DOHH2 (cell line): Measurements from ENCODE around the gene PTPRN2.

ENCODE experiments used
- EZH2phosphoT487 ChIP-seq: fragments of 200-600 bp; sonication (generic); IDR thresholded peaks from 2 replicates; pipeline ENCODE4 v1.6.1; 2017; ENCODE audit warnings: borderline replicate concordance, mild to moderate bottlenecking, antibody characterized with exemption, low read length, moderate library complexity, mixed read lengths
- TF ChIP-seq, protein P1 (sequence below): fragments of 200-600 bp; sonication (generic); IDR thresholded peaks from one replicate; pipeline ENCODE4 v1.5.1; 2014; ENCODE audit warnings: antibody characterized with exemption, mild to moderate bottlenecking, low read depth, low read length; ENCODE audit not compliant: poor library complexity, severe bottlenecking

- TF ChIP-seq, protein P1, sequence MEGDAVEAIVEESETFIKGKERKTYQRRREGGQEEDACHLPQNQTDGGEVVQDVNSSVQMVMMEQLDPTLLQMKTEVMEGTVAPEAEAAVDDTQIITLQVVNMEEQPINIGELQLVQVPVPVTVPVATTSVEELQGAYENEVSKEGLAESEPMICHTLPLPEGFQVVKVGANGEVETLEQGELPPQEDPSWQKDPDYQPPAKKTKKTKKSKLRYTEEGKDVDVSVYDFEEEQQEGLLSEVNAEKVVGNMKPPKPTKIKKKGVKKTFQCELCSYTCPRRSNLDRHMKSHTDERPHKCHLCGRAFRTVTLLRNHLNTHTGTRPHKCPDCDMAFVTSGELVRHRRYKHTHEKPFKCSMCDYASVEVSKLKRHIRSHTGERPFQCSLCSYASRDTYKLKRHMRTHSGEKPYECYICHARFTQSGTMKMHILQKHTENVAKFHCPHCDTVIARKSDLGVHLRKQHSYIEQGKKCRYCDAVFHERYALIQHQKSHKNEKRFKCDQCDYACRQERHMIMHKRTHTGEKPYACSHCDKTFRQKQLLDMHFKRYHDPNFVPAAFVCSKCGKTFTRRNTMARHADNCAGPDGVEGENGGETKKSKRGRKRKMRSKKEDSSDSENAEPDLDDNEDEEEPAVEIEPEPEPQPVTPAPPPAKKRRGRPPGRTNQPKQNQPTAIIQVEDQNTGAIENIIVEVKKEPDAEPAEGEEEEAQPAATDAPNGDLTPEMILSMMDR = no peak
- no peak for TF ChIP-seq EZH2phosphoT487
Measured at GRCh38 chr7:157745721-157746709, 841.6 kb downstream of the PTPRN2 start.
